NCI-H748 treated with DMSO at 0.1 percent for 48 hours (cell line): ENCODE results near the gene SLC12A7.
"Not testable (repeated sequence)": the region's sequence is repeated elsewhere in the genome, so short reads cannot be mapped to it uniquely, and the experiment has no call there.

Source experiments
- DNase-seq: peaks from one replicate; lab custom pipeline; 2025; lab: John Stamatoyannopoulos, UW

The SLC12A7 gene

DNA sequence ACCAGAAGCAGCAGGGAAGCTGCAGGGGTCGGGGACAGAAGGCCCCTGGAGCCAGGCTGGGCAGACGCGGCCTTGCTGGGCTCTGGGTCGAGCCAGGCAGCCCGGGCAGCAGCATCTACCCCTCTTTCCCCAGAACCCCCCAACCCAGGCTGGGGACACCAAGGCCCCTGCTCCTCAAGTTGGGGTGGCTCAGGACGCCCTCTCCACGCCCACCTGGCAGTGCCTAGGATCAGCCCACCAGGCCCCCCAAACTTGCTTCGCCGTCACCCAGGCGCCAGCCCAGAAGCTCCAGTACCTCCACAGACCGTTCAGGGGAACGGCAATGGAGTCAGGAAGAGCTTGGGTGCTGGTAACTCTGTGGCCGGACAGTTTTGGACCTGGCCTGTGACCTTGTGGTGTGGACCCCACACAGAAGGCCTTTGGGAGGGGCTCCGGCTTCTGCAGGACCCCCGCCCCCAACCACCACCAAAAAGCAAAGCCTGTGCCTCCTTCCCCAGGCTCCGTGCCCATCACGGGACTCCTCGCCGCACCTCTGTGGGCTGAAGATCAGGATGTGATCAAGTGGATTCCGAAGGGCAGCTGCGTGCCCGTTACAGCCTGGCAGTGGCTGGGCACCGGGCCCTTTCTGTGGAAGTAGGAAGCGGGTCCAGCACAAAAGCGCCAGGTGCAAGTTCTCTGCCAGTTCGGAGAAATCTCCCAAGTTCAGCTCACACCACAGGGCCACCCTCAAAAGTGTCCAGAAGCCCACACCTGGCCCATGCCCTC is 2.1 kb downstream of the SLC12A7 start:
- DNase-seq = no peak

- DNase-seq = no peak
These were observed 3.0 kb downstream of the SLC12A7 start for GRCh38 chr5:1108865-1109174.

GRCh38 chr5:1108023-1108864 is 3.6 kb downstream of the SLC12A7 start:
- DNase-seq = no peak

GRCh38 chr5:1107167-1108022 is 4.5 kb downstream of the SLC12A7 start:
- DNase-seq = no peak

DNA sequence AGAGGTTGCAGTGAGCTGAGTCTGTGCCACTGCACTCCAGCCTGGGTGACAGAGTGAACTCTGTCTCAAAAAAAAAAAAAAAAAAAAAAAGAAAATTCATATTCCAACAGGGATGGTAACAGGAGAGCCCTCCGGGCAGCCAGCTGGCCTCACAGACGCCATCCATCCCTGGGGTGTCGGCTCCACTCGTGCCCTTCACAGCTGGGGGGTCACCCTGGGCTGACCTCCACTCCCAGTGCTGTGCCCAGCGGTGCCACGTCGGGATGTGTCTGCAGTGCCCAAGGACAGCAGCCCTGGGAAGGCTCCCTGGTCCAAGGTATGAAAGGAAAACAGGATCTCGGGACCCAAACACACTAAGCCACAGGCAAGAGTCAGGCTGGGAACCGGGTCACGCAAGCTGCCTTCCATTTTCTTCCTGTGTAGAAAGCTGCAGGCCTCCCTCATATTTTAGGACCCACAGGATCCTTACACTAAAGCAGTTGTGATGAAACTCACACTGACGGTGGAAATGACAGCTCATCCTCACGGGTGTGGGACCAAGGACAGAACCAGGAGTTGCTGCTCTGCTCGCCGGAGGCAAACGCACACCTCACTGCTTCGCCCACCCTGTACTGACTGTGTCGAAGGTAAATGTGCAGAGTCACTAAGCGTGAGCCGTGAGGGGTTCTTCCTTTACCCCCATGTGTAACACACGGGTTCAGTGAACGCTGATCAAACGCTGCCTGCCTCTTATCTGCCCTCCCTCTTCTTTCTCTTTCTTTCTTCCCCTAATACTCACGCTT is 5.3 kb downstream of the SLC12A7 start:
- DNase-seq = no peak

GRCh38 chr5:1105350-1106265 is 6.3 kb downstream of the SLC12A7 start:
- DNase-seq = no peak

DNA sequence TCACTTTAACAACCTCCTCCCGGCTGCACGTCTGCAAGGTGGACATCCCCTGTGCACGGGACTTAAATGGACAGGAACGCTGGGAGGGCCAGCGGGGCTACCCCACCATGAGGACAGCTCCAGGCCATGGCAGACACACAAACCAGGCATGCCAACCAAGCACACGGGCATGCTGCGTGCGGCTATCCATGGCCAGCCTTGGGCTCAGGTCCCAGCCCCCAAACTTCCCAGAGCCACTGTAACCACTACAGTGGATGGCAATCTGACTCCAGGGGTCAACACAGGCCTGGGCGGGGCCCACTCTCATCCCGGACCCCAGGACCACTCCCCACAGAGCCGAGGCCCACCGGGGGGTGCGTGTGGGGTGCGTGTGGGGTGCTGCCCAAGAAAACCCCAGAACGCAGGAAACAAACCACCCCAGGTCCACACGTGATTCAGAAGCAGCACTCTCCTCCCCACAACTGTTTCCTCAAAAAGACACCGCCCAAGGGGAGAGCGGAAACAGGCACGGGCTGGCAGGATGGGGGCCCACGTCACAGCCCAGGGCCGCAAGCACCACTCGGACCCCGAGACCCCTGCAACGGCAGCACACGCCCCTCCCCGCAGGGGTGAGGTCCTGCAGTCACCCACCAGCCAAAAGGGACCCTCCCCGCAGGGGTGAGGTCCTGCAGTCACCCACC is 7.4 kb downstream of the SLC12A7 start:
- no peak for DNase-seq

- DNase-seq = no peak
These were observed 8.1 kb downstream of the SLC12A7 start for GRCh38 chr5:1103505-1104326.

GRCh38 chr5:1103093-1103492 is 8.8 kb downstream of the SLC12A7 start:
- no peak for DNase-seq

GRCh38 chr5:1101961-1102713 is 9.7 kb downstream of the SLC12A7 start:
- no peak for DNase-seq

- DNase-seq = no peak
These were observed 10.9 kb downstream of the SLC12A7 start for GRCh38 chr5:1100664-1101574.

- no peak for DNase-seq
These were observed 11.8 kb downstream of the SLC12A7 start for GRCh38 chr5:1099926-1100663.

DNA sequence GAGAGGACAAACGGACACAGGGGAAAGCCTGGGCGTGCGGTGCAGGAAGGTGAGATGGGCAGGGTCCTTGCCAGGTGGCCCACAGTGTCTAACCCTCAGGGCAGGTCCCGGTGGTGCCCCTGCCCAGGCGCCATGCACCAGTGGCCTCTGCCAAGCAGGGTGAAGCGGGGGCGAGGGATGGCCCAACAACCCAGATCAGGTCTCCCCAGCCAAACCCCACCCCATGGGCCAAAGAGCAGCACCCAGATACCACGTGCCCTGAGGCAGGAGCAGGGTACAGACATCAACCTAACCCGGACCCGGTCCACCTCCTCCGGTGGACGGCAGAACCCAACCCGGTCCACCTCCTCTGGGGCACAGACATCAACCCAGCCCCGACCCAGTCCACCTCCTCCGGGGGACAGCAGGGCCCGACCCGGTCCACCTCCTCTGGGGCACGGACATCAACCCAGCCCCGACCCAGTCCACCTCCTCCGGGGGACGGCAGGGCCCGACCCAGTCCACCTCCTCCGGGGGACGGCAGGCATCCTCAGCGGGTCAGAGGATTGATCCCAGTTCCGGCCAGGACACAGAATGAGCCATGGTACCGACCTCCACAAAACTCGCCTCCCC is 12.8 kb downstream of the SLC12A7 start:
- DNase-seq = no peak

GRCh38 chr5:1097988-1098385 is 13.9 kb downstream of the SLC12A7 start:
- not testable (repeated sequence) for DNase-seq

DNA sequence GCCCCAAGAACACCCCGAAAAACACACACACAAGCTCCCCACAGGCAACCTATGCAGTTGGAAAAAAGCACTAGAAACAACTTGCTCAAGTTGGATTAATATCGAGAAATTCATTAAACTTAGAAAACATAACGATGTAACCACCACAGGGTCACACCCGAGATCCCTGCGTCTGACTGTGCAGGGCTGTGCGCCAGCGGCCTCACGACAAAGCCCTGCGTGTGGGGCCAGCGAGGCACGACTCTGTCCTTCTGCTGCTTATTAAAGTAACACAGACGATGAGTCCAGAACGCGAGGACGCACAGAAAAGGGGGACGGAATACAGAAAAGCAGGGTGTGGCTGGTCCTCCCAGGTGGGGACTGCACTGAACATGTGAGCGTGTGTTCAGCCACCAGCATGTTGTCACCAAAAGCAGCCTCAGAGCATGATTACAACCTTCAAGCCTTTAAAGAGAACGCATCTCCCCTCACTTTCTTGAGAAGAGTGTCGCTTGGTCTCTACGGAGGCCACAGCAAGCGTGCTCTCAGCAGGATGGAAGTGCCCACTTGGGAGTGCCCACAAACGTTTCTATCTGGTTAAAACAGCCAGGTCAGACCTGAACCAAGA is 14.4 kb downstream of the SLC12A7 start:
- no peak for DNase-seq

- no peak for DNase-seq
These were observed 15.0 kb downstream of the SLC12A7 start for GRCh38 chr5:1096838-1097237.
